SK-N-MC (cell line): ENCODE results near the gene KCNH1.

ENCODE experiments used
- EZH2 ChIP-seq: fragments of 200-600 bp; sonication (generic); IDR thresholded peaks from one replicate; pipeline ENCODE4 v1.6.1; 2017; ENCODE audit warnings: antibody characterized with exemption
- POLR2AphosphoS5 ChIP-seq: IDR thresholded peaks from 2 replicates; pipeline ENCODE4 v1.6.1; 2012; ENCODE audit warnings: mild to moderate bottlenecking, low read depth, low read length, borderline replicate concordance

DNA sequence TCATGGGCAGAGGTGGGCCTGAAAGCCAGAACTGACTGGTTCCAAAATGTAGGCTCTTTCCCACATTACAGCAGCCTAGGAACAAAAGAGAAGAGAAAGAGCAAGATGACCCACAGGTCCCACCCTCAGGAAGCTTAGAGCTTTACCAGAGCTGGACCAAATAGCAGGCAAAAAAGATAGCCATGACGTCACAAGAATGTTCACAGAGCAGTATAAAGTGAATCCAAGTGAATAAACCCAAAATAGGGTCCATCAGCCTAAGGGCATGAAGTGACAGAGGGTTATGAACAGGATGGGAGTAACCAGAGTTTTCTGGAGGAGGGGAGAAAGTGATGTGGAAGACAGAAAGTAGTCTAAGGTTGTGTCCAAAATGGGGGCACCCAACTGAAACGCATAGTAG, 221.2 kb downstream of the KCNH1 start:
- TF ChIP-seq POLR2AphosphoS5 = no peak
- no peak for TF ChIP-seq EZH2
